GM12878 (cell line): ENCODE measurements around the gene PROB1. TPM values are rescaled to one million over a fixed set of nuclear protein-coding genes. Genes with fewer than 3 reads are reported as not detected.

Source experiments
- ATAC-seq: fragments of 200-7000 bp; cut with Tn5 transposase; 3 replicates; pipeline ENCODE4 v1.9.1; 2020; ENCODE audit warnings: mild to moderate bottlenecking, moderate library complexity
- BruUV-seq: library from RNA; stranded (reverse); fragments of 400-500 nt; replicated peaks from 2 replicates; lab custom pipeline; 2021; lab: Mats Ljungman, UMichigan
- CTCF ChIA-PET: fragments of 300-600 bp; sonication (Branson Sonifier 250); formaldehyde crosslinking; extraction: SDS; loops from one replicate; lab custom pipeline; 2021; ENCODE audit warnings: inconsistent platforms; lab: Yijun Ruan, JAX
- POLR2A ChIA-PET: fragments of 350-600 bp; formaldehyde crosslinking; extraction: SDS; loops from one replicate; lab custom pipeline; 2021; ENCODE audit warnings: inconsistent platforms; lab: Charles Lee
- RAD21 ChIA-PET: fragments of 300-600 bp; sonication (Branson Sonifier 250); formaldehyde crosslinking; loops from one replicate; lab custom pipeline; 2023; ENCODE audit warnings: antibody characterized with exemption; ENCODE audit not compliant: unreplicated experiment; lab: Charles Lee
- SMC1A ChIA-PET: fragments of 300-600 bp; sonication (Branson Sonifier 250); formaldehyde crosslinking; loops from one replicate; lab custom pipeline; 2023; ENCODE audit not compliant: unreplicated experiment, uncharacterized antibody; lab: Charles Lee
- DNase-seq: peaks from one replicate; pipeline ENCODE4 v3.0.0-alpha.2; 2011; ENCODE audit warnings: low read depth, low spot score
- FAIRE-seq: peaks from 3 replicates; lab custom pipeline; 2011; peaks lifted over from hg19 to GRCh38; lab: Jason Lieb, UNC
- H2AFZ ChIP-seq: 2 replicates; pipeline ENCODE4 v1.6.0; 2011; ENCODE audit warnings: low read depth, low read length, control low read depth; ENCODE audit not compliant: control insufficient read depth
- H3K27ac ChIP-seq: 2 replicates; pipeline ENCODE4 v1.5.1; 2011; ENCODE audit warnings: control low read depth; ENCODE audit not compliant: control insufficient read depth, insufficient read depth
- H3K27me3 ChIP-seq, 2 experiments: replicated peaks in 1 of 2; 2 replicates each; pipeline versions ENCODE4 v1.6.0 to v1.6.1; 2011; ENCODE audit warnings: low read length in 1 of 2; ENCODE audit not compliant: control insufficient read depth in 2 of 2, insufficient read depth in 2 of 2
- H3K36me3 ChIP-seq, 2 experiments: 2 replicates each; pipeline ENCODE4 v1.5.1; 2011; ENCODE audit warnings: low read length in 1 of 2; ENCODE audit not compliant: control insufficient read depth in 2 of 2, insufficient read depth in 2 of 2
- H3K4me1 ChIP-seq: 2 replicates; pipeline ENCODE4 v1.6.1; 2011; ENCODE audit warnings: mild to moderate bottlenecking, low read length, moderate library complexity, mixed read lengths; ENCODE audit not compliant: control insufficient read depth, insufficient read depth
- H3K4me2 ChIP-seq: 2 replicates; pipeline ENCODE4 v1.6.0; 2011; ENCODE audit warnings: control low read depth; ENCODE audit not compliant: control insufficient read depth, insufficient read depth
- H3K4me3 ChIP-seq: fragments of 200-600 bp; sonication (generic); 2 replicates; pipeline ENCODE4 v1.5.1; 2016
- H3K79me2 ChIP-seq: 2 replicates; pipeline ENCODE4 v1.6.0; 2011; ENCODE audit warnings: low read length; ENCODE audit not compliant: control insufficient read depth, insufficient read depth
- H3K9ac ChIP-seq: 2 replicates; pipeline ENCODE4 v1.8.0; 2011; ENCODE audit warnings: low read length, control low read depth, mixed read lengths; ENCODE audit not compliant: control insufficient read depth, insufficient read depth
- H3K9me3 ChIP-seq: replicated peaks from 3 replicates; pipeline ENCODE4 v1.5.1; 2011; ENCODE audit warnings: mild to moderate bottlenecking, low read length; ENCODE audit not compliant: control insufficient read depth, insufficient read depth
- H4K20me1 ChIP-seq: 2 replicates; pipeline ENCODE4 v1.6.0; 2011; ENCODE audit not compliant: control insufficient read depth, insufficient read depth
- ASH2L ChIP-seq: fragments of 300-600, 200-600 bp; sonication (generic); IDR thresholded peaks from 2 replicates; pipeline ENCODE4 v1.6.1; 2017; ENCODE audit warnings: low read depth, mild to moderate bottlenecking, borderline replicate concordance
- CHD2 ChIP-seq: IDR thresholded peaks from 2 replicates; pipeline ENCODE4 v1.6.1; 2011; ENCODE audit warnings: low read depth, low read length, improper control_type of control experiment, borderline replicate concordance
- E2F4 ChIP-seq: IDR thresholded peaks from 2 replicates; pipeline ENCODE4 v1.6.1; 2012; ENCODE audit warnings: low read depth, low read length, improper control_type of control experiment
- IKZF2 ChIP-seq, 2 experiments: fragments of 450-650 bp; IDR thresholded peaks; 2 replicates each; pipeline ENCODE4 v1.6.1; 2017; ENCODE audit warnings: mild to moderate bottlenecking in 2 of 2, moderate library complexity in 2 of 2
- KDM1A ChIP-seq: fragments of 200-600 bp; sonication (generic); IDR thresholded peaks from 2 replicates; pipeline ENCODE4 v1.6.1; 2016; ENCODE audit warnings: borderline replicate concordance
- MEF2B ChIP-seq: fragments of 450-650 bp; IDR thresholded peaks from 2 replicates; pipeline ENCODE4 v1.6.1; 2018; ENCODE audit warnings: mild to moderate bottlenecking, moderate library complexity; ENCODE audit not compliant: partially characterized antibody, poor library complexity, severe bottlenecking
- RELA ChIP-seq: fragments of 450-650 bp; IDR thresholded peaks from 2 replicates; pipeline ENCODE4 v1.8.0; 2014; ENCODE audit warnings: borderline replicate concordance; ENCODE audit not compliant: partially characterized antibody
- SMAD5 ChIP-seq: IDR thresholded peaks from 2 replicates; pipeline ENCODE4 v1.6.1; 2016; ENCODE audit warnings: antibody characterized with exemption, low read depth
- SUPT20H ChIP-seq: IDR thresholded peaks from 2 replicates; pipeline ENCODE4 v1.6.1; 2011; ENCODE audit warnings: low read depth, mild to moderate bottlenecking, low read length, moderate library complexity, borderline replicate concordance; ENCODE audit not compliant: control insufficient read depth
- TCF7 ChIP-seq: IDR thresholded peaks from 2 replicates; pipeline ENCODE4 v1.6.1; 2014; ENCODE audit warnings: antibody characterized with exemption, borderline replicate concordance
- WGBS: methylation state at CpG from one replicate; pipeline ENCODE4 v1.1.6; 2016; ENCODE audit warnings: low lambda C conversion rate; ENCODE audit not compliant: insufficient replicate concordance, insufficient coverage; ENCODE audit errors: missing lambda C conversion rate; 5-methylcytosine and 5-hydroxymethylcytosine counted together
- in situ Hi-C: fragments of 300-500 bp; cut with MboI; formaldehyde crosslinking; loops from 9 replicates; pipeline ENCODE4 v1.14.3; 2018; ENCODE audit warnings: mixed read lengths
- intact Hi-C: fragments of 100-400 bp; cut with micrococcal nuclease; formaldehyde crosslinking; loops from one replicate; pipeline ENCODE4 v1.14.2; 2022; ENCODE audit not compliant: unreplicated experiment
- polyA plus RNA-seq, 11 experiments: library from polyadenylated mRNA; depleted of rRNA in 4 of 11; unstranded in 6 of 11; stranded (reverse) in 5 of 11; fragments of >200 nt; fragmentation: Nextera tagmentation in 4 of 11; fragmentation: Illumina TruSeq in 1 of 11; extraction: Ambion mirVana in 4 of 11; extraction: Trizol in 1 of 11; gene quantifications; 1 replicate in 1 of 11; 2 replicates in 10 of 11; pipeline versions ENCODE4 v1.2.1 to v1.2.3, GENCODE V29; 2011 to 2016; ENCODE audit warnings: inconsistent platforms in 2 of 11, missing spikeins in 2 of 11, low read depth in 1 of 11
- total RNA-seq, 4 experiments: library from RNA; depleted of rRNA in 3 of 4; stranded (reverse); fragments of >200 nt in 3 of 4; fragmentation: Illumina TruSeq in 1 of 4; extraction: Trizol in 1 of 4; gene quantifications; 2 replicates each; pipeline versions ENCODE4 v1.2.1 to v1.2.3, GENCODE V29; 2013 to 2021
- TF ChIP-seq, protein P1 (sequence below): fragments of 450-650 bp; IDR thresholded peaks from 2 replicates; pipeline ENCODE4 v1.6.1; 2017; ENCODE audit warnings: mild to moderate bottlenecking, low read depth, inconsistent platforms; ENCODE audit not compliant: poor library complexity, severe bottlenecking
- TF ChIP-seq, protein P2 (sequence below): IDR thresholded peaks from 2 replicates; pipeline ENCODE4 v1.6.1; 2011; ENCODE audit warnings: borderline replicate concordance, low read depth, mild to moderate bottlenecking, moderate library complexity, mixed read lengths, low read length; ENCODE audit not compliant: insufficient read depth; ENCODE audit errors: extremely low read length
- TF ChIP-seq, protein P3 (sequence below): fragments of 450-650 bp; IDR thresholded peaks from 2 replicates; pipeline ENCODE4 v1.6.1; 2016; ENCODE audit warnings: mild to moderate bottlenecking

The PROB1 gene
- total and polyA plus RNA-seq, 10 of the 15 experiments (the other 5 are each of a cell fraction or from before 2014, with no cell fraction given), result 0.14 to 8.1 (median 2.9) TPM

DNA sequence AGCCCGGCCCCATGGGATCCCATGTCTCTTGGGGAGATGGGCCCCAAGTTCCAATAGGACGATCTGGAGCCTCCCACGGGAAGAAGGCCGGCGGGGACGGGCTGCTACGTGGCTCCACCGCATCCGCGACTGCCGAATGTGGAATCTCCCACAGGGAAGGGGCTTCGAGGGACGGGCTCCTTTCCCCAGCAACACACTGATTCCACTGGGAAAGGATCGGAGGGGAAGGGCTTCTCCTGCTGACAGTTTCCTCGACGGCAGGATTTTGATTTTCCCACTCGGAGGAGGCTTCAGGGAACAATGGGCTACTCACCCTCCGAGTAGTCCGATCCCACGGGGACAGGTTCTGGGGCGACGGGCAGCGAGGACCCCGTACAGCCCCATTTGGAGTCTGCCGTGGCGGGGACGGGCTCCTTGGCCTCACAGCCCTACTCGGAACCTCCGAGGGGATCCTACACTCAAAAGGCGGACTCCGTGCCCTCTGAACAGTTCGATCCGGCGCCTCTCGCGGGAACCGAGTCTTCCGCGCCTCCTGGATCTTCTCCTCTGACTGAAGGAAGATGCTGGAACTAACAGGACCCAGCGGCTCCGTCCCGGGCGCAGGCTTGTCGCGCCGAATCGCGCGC lies 1.3 kb downstream of the PROB1 start:
- DNase-seq (no peak), ATAC-seq (no peak), FAIRE-seq (no peak)
- H3K27ac ChIP-seq, result peak overlapping the region; percentile 90
- WGBS, result 19% methylated on average over 49 of the region's 49 CpGs
- intact Hi-C loops (loop anchor here (2.0 to 5.0 kb wide), 4 partner anchors 53 to 141 kb away; partner anchors contain the start of genes MATR3 and PAIP2), in situ Hi-C loops (no loop called here)
- TF ChIP-seq, protein P1, sequence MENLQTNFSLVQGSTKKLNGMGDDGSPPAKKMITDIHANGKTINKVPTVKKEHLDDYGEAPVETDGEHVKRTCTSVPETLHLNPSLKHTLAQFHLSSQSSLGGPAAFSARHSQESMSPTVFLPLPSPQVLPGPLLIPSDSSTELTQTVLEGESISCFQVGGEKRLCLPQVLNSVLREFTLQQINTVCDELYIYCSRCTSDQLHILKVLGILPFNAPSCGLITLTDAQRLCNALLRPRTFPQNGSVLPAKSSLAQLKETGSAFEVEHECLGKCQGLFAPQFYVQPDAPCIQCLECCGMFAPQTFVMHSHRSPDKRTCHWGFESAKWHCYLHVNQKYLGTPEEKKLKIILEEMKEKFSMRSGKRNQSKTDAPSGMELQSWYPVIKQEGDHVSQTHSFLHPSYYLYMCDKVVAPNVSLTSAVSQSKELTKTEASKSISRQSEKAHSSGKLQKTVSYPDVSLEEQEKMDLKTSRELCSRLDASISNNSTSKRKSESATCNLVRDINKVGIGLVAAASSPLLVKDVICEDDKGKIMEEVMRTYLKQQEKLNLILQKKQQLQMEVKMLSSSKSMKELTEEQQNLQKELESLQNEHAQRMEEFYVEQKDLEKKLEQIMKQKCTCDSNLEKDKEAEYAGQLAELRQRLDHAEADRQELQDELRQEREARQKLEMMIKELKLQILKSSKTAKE, result no peak
- TF ChIP-seq E2F4, result no peak
- TF ChIP-seq IKZF2 (IDR thresholded peaks at IDR 0.05), result peak in 1 of 2 experiments; percentile 21; a peak in 1 of 4 replicates
- no peak for TF ChIP-seq RELA
- TF ChIP-seq MEF2B, result peak; percentile 67
- TF ChIP-seq ASH2L, result no peak
- TF ChIP-seq, protein P2, sequence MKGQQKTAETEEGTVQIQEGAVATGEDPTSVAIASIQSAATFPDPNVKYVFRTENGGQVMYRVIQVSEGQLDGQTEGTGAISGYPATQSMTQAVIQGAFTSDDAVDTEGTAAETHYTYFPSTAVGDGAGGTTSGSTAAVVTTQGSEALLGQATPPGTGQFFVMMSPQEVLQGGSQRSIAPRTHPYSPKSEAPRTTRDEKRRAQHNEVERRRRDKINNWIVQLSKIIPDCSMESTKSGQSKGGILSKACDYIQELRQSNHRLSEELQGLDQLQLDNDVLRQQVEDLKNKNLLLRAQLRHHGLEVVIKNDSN, result no peak
- no peak for TF ChIP-seq SUPT20H
- 0 out of 2 replicates have a peak, but pooled peaks have one; percentile 19 for TF ChIP-seq CHD2
- TF ChIP-seq TCF7, result no peak
- no peak for TF ChIP-seq SMAD5
- no peak for TF ChIP-seq KDM1A
- TF ChIP-seq, protein P3, sequence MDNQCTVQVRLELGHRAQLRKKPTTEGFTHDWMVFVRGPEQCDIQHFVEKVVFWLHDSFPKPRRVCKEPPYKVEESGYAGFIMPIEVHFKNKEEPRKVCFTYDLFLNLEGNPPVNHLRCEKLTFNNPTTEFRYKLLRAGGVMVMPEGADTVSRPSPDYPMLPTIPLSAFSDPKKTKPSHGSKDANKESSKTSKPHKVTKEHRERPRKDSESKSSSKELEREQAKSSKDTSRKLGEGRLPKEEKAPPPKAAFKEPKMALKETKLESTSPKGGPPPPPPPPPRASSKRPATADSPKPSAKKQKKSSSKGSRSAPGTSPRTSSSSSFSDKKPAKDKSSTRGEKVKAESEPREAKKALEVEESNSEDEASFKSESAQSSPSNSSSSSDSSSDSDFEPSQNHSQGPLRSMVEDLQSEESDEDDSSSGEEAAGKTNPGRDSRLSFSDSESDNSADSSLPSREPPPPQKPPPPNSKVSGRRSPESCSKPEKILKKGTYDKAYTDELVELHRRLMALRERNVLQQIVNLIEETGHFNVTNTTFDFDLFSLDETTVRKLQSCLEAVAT, result peak; percentile 85
- peak overlapping the region; percentile 73 for H3K4me2 ChIP-seq
- no peaks in the 10 kb centered on the region for H3K9me3 ChIP-seq
- peaks cover 55% of the 10 kb centered on the region for H3K4me1 ChIP-seq
- POLR2A ChIA-PET, result interaction anchor here (1.0 to 1.1 kb wide), 2 partner anchors 10 to 121 kb away, joined by 3 read pairs; partner anchors contain the start of gene SPATA24
- H3K4me3 ChIP-seq, result peak overlapping the region; percentile 87
- peak overlapping the region; percentile 97 for H3K9ac ChIP-seq
- H2AFZ ChIP-seq, result peak overlapping the region; percentile 86
- BruUV-seq, result no TSS peak
- SMC1A ChIA-PET, result interaction anchor here (1.8 to 3.9 kb wide), 2 partner anchors 29 to 120 kb away, joined by 4 to 15 read pairs; no protein-coding TSS in a partner anchor
- H4K20me1 ChIP-seq, result no peaks in the 10 kb centered on the region
- CTCF ChIA-PET, result interaction anchor here (1.0 to 4.4 kb wide), 3 partner anchors 52 to 142 kb away, joined by 3 to 35 read pairs (median 6); partner anchors contain the start of gene PAIP2
- H3K27me3 ChIP-seq, result no peaks in the 10 kb centered on the region
- H3K36me3 ChIP-seq, result peaks cover 0 to 7% of the 10 kb centered on the region in 2 experiments; a peak in 1 of 4 replicates
- peaks cover 71% of the 10 kb centered on the region for H3K79me2 ChIP-seq
- RAD21 ChIA-PET, result interaction anchor here (1.5 to 4.4 kb wide), 4 partner anchors 29 to 143 kb away, joined by 4 to 25 read pairs (median 17); no protein-coding TSS in a partner anchor
